ENCODE measurements around the gene TPBGL.

The TPBGL gene

GRCh38 chr11:75201771-75202170 lies 38.8 kb upstream of the TPBGL start:
- TF ChIP-seq, protein P1, sequence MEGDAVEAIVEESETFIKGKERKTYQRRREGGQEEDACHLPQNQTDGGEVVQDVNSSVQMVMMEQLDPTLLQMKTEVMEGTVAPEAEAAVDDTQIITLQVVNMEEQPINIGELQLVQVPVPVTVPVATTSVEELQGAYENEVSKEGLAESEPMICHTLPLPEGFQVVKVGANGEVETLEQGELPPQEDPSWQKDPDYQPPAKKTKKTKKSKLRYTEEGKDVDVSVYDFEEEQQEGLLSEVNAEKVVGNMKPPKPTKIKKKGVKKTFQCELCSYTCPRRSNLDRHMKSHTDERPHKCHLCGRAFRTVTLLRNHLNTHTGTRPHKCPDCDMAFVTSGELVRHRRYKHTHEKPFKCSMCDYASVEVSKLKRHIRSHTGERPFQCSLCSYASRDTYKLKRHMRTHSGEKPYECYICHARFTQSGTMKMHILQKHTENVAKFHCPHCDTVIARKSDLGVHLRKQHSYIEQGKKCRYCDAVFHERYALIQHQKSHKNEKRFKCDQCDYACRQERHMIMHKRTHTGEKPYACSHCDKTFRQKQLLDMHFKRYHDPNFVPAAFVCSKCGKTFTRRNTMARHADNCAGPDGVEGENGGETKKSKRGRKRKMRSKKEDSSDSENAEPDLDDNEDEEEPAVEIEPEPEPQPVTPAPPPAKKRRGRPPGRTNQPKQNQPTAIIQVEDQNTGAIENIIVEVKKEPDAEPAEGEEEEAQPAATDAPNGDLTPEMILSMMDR (IDR thresholded peaks at IDR 0.05; ENCODE audit: low read depth, low read length, missing control alignments): no peak
- no peak overlapping the region for H3K4me3 ChIP-seq (ENCODE audit: low read depth, low read length)
- DNase-seq (ENCODE audit: low read depth): no peak

GRCh38 chr11:75202195-75202594 lies 38.4 kb upstream of the TPBGL start:
- TF ChIP-seq, protein P1 (IDR thresholded peaks at IDR 0.05; ENCODE audit: low read depth, low read length, missing control alignments): no peak
- DNase-seq (ENCODE audit: low read depth): no peak
- H3K4me3 ChIP-seq (ENCODE audit: low read depth, low read length): no peak overlapping the region

DNA sequence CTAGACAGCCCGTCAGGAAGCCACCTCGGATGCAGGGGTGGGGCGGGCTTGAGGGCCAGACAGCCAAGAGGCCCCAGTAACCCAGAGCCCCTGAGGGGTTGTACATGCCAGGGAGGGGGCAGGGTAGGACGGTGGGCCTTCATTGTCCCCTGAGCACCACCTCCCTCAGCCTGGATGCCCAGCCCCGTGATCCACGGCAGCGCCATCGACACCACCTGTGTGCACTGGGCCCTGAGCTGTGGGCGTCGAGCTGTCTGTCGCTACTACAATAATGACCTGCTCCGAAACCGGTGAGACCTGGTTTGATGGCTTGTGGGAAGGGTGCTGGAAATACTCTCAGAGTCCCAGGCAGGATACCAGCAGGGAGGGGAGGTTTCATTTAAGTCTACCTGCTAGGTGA lies 37.4 kb upstream of the TPBGL start:
- DNase-seq (ENCODE audit: low read depth): no peak
- TF ChIP-seq, protein P1 (IDR thresholded peaks at IDR 0.05; ENCODE audit: low read depth, low read length, missing control alignments): no peak
- H3K4me3 ChIP-seq (ENCODE audit: low read depth, low read length): no peak overlapping the region

DNA sequence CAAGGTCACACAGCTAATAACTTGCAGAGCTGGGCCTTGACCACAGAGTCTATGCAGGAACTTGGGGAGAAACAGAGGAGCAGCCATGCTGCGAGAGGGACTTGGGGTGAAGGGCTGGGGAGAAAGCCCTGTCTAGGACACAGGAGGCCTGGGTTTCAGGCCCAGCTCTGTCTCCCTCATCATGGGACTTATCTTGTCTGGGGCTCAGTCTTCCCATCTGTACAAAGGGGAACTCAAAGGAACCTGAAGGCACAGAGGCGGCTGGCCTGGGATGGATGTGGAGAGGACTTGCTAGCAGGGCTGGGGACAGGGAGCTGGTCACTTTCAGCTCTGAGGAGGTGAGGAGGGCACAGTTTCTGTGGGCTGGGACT lies 36.9 kb upstream of the TPBGL start:
- TF ChIP-seq, protein P1 (IDR thresholded peaks at IDR 0.05; ENCODE audit: low read depth, low read length, missing control alignments): no peak
- no peak for DNase-seq (ENCODE audit: low read depth)
- no peak overlapping the region for H3K4me3 ChIP-seq (ENCODE audit: low read depth, low read length)

DNA sequence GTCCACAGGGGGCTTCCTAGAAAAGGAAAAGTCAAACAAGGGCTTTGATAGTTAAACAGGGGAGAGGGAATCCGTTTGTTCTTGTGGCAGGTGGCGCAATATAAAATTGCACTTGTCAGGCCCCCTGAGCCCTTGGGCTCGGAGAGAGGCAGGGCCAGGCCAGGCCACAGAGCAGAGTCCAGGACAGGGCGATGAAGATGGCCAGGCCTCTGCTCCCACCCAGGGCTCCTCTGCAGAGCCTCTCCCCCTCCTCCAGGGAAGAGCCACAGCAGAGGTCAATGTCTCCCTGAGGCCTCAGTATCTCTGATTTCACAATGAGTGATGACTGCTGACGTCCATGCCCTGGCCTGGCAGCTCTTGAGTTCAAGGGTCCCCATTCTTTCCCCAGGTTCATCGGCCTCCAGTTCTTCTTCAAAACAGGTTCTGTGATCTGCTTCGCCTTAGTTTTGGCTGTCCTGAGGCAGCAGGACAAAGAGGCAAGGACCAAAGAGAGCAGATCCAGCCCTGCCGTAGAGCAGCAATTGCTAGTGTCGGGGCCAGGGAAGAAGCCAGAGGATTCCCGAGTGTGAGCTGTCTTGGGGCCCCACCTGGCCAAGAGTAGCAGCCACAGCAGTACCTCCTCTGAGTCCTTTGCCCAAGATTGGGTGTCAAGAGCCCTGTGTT lies 36.4 kb upstream of the TPBGL start:
- TF ChIP-seq, protein P1 (IDR thresholded peaks at IDR 0.05; ENCODE audit: low read depth, low read length, missing control alignments): no peak
- DNase-seq (ENCODE audit: low read depth): no peak
- H3K4me3 ChIP-seq (ENCODE audit: low read depth, low read length): no peak overlapping the region

DNA sequence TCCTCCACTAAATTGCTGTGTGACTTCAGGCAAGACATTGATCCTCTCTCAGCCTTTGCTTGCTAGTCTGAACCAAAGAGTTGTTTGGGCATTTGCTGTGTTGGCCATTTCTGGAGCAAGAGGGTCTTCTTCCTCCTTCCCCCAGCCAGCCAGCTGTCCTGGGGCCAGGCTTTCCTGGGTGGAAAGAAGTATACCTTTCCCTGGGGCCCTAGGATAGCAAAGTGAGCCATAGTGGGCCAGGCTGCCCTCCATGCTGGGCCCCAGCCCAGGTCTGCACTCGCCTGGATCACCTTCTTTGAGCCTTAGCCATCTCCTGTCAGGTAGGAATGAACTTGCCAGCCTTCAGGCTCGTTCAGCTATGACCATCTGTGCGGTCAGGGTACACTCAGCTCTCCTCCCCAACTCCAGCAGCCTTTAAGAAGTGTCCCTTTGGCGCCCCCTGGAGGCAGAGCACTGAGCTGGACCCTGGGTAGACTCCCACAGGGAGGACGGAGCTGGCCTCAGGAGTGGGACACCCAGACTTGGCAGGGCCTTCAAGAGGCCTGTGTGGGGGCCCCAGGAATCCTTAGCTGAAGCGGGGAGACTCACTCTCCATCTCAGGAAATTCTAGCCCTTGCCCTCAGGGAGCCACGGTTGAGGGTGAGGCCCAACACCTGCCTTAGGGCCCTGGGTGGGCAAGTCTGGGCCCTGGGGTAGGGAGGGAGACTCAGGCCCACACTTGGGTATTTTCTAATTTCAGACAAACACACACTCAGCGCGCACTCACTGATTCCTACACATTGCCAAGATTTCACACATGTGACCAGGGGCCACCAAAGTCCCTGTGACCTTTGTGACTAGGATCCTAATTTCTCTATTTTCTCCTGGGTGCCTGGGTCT lies 35.6 kb upstream of the TPBGL start:
- TF ChIP-seq, protein P1 (IDR thresholded peaks at IDR 0.05; ENCODE audit: low read depth, low read length, missing control alignments): peak; percentile 88
- peak; percentile 21 for DNase-seq (ENCODE audit: low read depth)
- no peak overlapping the region for H3K4me3 ChIP-seq (ENCODE audit: low read depth, low read length)

Data from GM12864 (cell line).